Muscle layer of colon (tissue), 2 donors: ENCODE results near the gene CDC42EP5.
A peak's percentile ranks its signal among the peaks of the same experiment; 100 is the strongest.
"Not testable (repeated sequence)": the region's sequence is repeated elsewhere in the genome, so short reads cannot be mapped to it uniquely, and the experiment has no call there.

Experiments used
- H3K27ac ChIP-seq: one replicate; pipeline ENCODE4 v1.7.0; 2013; ENCODE audit warnings: low read depth, mild to moderate bottlenecking, low read length, moderate library complexity
- H3K27me3 ChIP-seq, 2 donors: one replicate each; pipeline ENCODE4 v1.7.0; 2013; ENCODE audit warnings: low read length in 2 of 2, mild to moderate bottlenecking in 2 of 2; ENCODE audit not compliant: insufficient read depth in 2 of 2, control insufficient read depth in 1 of 2
- H3K36me3 ChIP-seq: one replicate; pipeline ENCODE4 v1.7.0; 2013; ENCODE audit warnings: mild to moderate bottlenecking, low read length; ENCODE audit not compliant: insufficient read depth
- H3K4me1 ChIP-seq: one replicate; pipeline ENCODE4 v1.7.0; 2013; ENCODE audit warnings: mild to moderate bottlenecking, low read length; ENCODE audit not compliant: insufficient read depth
- H3K4me3 ChIP-seq, 2 donors: one replicate each; pipeline ENCODE4 v1.7.0; 2013; ENCODE audit warnings: low read length in 2 of 2, low read depth in 1 of 2, mild to moderate bottlenecking in 1 of 2, moderate library complexity in 1 of 2
- H3K9ac ChIP-seq: one replicate; pipeline ENCODE4 v1.7.0; 2013; ENCODE audit warnings: low read length
- H3K9me3 ChIP-seq: one replicate; pipeline ENCODE4 v1.7.0; 2013; ENCODE audit warnings: mild to moderate bottlenecking, low read length
- donor health status: abdominal sarcoma.
- donor health status: Adenocarcinoma of cecum.

Gene CDC42EP5

GRCh38 chr19:54473071-54473891, at the start of gene CDC42EP5:
CDC42EP5 (minus strand) TSS chr19:54473296; CDS start chr19:54465547, 7,749 bp downstream.
- peak within 1 kb of the TSS in 1 of 2 donors; percentile 41 for H3K4me3 ChIP-seq
- peaks cover 5% of the 10 kb centered on the region for H3K4me1 ChIP-seq
- no peak within 1 kb of the TSS for H3K9ac ChIP-seq
- H3K27me3 ChIP-seq = peaks cover 0 to 22% of the 10 kb centered on the region in 2 donors
- no peaks in the 10 kb centered on the region for H3K36me3 ChIP-seq
- H3K27ac ChIP-seq = peak within 1 kb of the TSS; percentile 45
- no peaks in the 10 kb centered on the region for H3K9me3 ChIP-seq

GRCh38 chr19:54521860-54522513, 48.9 kb upstream of the CDC42EP5 start:
- Histone ChIP-seq H3K36me3 (no peaks in the 10 kb centered on the region), H3K27ac (no peak overlapping the region), H3K4me3 (no peak overlapping the region), H3K27me3 (no peaks in the 10 kb centered on the region), H3K9me3 (no peaks in the 10 kb centered on the region), H3K9ac (no peak overlapping the region), H3K4me1 (no peaks in the 10 kb centered on the region)

GRCh38 chr19:54521022-54521859, 48.1 kb upstream of the CDC42EP5 start:
- no peaks in the 10 kb centered on the region for H3K27me3 ChIP-seq
- H3K4me1 ChIP-seq = no peaks in the 10 kb centered on the region
- no peaks in the 10 kb centered on the region for H3K9me3 ChIP-seq
- H3K9ac ChIP-seq = no peak overlapping the region
- H3K27ac ChIP-seq = no peak overlapping the region
- H3K36me3 ChIP-seq = no peaks in the 10 kb centered on the region
- H3K4me3 ChIP-seq = no peak overlapping the region

GRCh38 chr19:54518844-54519243, 45.7 kb upstream of the CDC42EP5 start:
- H3K27me3 ChIP-seq = peaks cover 0 to 4% of the 10 kb centered on the region in 2 donors
- no peak overlapping the region for H3K27ac ChIP-seq
- no peaks in the 10 kb centered on the region for H3K9me3 ChIP-seq

GRCh38 chr19:54517483-54517882, 44.4 kb upstream of the CDC42EP5 start:
- Histone ChIP-seq H3K4me3 (no peak overlapping the region), H3K27me3 (peaks cover 0 to 4% of the 10 kb centered on the region in 2 donors)

More at GRCh38 chr19:54518844-54519243, 45.7 kb upstream of the CDC42EP5 start:
- Histone ChIP-seq H3K36me3 (no peaks in the 10 kb centered on the region), H3K9ac (no peak overlapping the region), H3K4me1 (no peaks in the 10 kb centered on the region), H3K4me3 (no peak overlapping the region)

GRCh38 chr19:54515156-54515555, 42.1 kb upstream of the CDC42EP5 start:
- Histone ChIP-seq H3K27ac (no peak overlapping the region), H3K9ac (no peak overlapping the region), H3K27me3 (peaks cover 0 to 4% of the 10 kb centered on the region in 2 donors), H3K4me1 (no peaks in the 10 kb centered on the region), H3K36me3 (no peaks in the 10 kb centered on the region), H3K4me3 (no peak overlapping the region), H3K9me3 (no peaks in the 10 kb centered on the region)

More at GRCh38 chr19:54517483-54517882, 44.4 kb upstream of the CDC42EP5 start:
- no peaks in the 10 kb centered on the region for H3K36me3 ChIP-seq
- H3K4me1 ChIP-seq = no peaks in the 10 kb centered on the region
- no peak overlapping the region for H3K9ac ChIP-seq
- no peaks in the 10 kb centered on the region for H3K9me3 ChIP-seq
- H3K27ac ChIP-seq = no peak overlapping the region

GRCh38 chr19:54509200-54509940, 36.3 kb upstream of the CDC42EP5 start:
- H3K36me3 ChIP-seq, H3K9ac ChIP-seq, H3K27ac ChIP-seq, H3K27me3 ChIP-seq, H3K4me3 ChIP-seq, H3K9me3 ChIP-seq, H3K4me1 ChIP-seq: not testable (repeated sequence)

- not testable (repeated sequence) for H3K4me3 ChIP-seq, H3K27ac ChIP-seq, H3K4me1 ChIP-seq, H3K9me3 ChIP-seq, H3K36me3 ChIP-seq, H3K27me3 ChIP-seq, H3K9ac ChIP-seq
Measured at GRCh38 chr19:54508487-54508886, 35.4 kb upstream of the CDC42EP5 start.

- no peak overlapping the region for H3K9ac ChIP-seq
- H3K27me3 ChIP-seq = no peaks in the 10 kb centered on the region
- no peak overlapping the region for H3K27ac ChIP-seq
- H3K4me1 ChIP-seq = no peaks in the 10 kb centered on the region
- H3K36me3 ChIP-seq = no peaks in the 10 kb centered on the region
- no peak overlapping the region for H3K4me3 ChIP-seq
- no peaks in the 10 kb centered on the region for H3K9me3 ChIP-seq
Measured at GRCh38 chr19:54507824-54508223, 34.7 kb upstream of the CDC42EP5 start.

DNA sequence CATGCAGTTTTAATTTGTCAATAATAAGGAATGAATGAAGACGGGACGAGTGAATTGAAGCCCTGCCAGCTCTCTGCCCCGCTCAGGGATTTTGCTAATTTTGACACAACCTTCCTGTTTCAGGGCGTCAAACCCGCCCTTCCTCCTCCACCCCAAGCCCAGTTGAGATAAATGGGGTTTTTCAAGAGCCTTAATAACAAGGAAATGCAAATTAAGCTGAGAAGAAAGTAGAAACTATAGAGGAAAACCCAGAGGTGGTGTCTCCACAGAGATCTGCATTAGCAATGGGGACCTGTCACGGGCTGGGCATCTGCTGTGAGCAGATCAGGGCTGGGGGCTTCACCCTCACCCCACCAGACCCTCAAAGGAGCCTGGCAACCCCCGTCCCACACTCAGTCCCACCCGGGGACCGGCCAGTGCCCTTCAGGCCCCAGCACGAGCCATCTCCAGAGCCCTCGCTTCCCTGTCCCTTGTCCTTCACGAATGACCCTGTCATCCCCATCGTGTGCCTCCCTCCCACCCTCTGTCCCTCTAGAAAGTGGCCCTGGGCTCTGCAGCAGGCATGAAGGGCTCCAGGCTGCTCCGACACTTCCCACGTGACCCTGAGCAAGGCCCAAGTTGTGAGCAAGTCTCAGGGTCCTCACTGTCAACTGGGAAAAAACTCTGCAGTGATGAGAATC, 34.1 kb upstream of the CDC42EP5 start:
- H3K9ac ChIP-seq, H3K27ac ChIP-seq, H3K9me3 ChIP-seq, H3K36me3 ChIP-seq, H3K4me1 ChIP-seq, H3K4me3 ChIP-seq, H3K27me3 ChIP-seq: not testable (repeated sequence)
